Measurements from ENCODE around the gene CDCA8. TPM values are rescaled to one million over a fixed set of nuclear protein-coding genes. Genes with fewer than 3 reads are reported as not detected.

The CDCA8 gene
- total and polyA plus RNA-seq, 2 of the 4 experiments (the other 2 are of a cell fraction): 5.9 to 25.7 TPM

DNA sequence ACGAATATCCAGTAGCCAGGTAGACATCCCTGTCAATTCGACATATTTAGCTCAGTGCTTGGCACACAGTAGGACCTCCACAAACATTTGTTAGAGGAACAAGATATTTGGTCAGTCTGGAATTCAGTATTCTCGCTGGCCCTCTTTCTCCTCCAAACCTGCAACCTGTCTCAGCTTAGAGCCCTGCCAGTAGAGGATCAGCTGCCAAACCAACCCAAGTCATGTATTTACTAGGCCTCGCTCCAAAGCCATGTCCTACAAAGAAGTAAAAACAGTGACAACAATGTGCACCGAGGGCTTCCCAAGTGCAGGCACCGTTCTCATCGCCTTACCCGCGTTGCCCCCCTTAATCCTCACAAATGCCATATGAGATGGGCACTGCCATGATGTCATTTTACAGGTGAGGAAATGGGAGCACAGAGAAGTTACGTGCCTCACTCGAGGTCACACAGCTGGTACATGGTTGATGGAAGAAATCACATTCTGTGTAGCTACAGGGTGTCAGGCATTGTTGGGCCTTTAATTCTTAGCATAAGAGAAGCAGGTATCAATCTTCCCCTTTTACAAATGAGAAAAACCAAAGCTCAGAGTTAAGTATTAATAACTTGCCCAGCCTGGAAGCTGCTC lies 26.0 kb upstream of the CDCA8 start:
- Histone ChIP-seq H3K9me3 (ENCODE audit: control insufficient read depth, insufficient read depth, low read length) (no peaks in the 10 kb centered on the region), H4K5ac (ENCODE audit: low read depth, low read length) (no peak overlapping the region), H3K4me1 (ENCODE audit: control insufficient read depth, insufficient read depth, low read length) (no peaks in the 10 kb centered on the region), H4K8ac (ENCODE audit: low read depth in 2 of 2, low read length in 2 of 2) (no peak overlapping the region), H2BK5ac (ENCODE audit: low read depth, low read length, poor library complexity, severe bottlenecking) (no peak overlapping the region), H3K56ac (ENCODE audit: extremely low read depth, insufficient read depth, low read length) (no peak overlapping the region), H3K18ac (ENCODE audit: low read depth, low read length) (no peak overlapping the region), H3K36me3 (ENCODE audit: control insufficient read depth, insufficient read depth, low read length) (no peaks in the 10 kb centered on the region), H2BK15ac (ENCODE audit: low read depth, low read length) (no peak overlapping the region), H3K4me3 (ENCODE audit: insufficient read depth, low read depth, low read length) (no peak overlapping the region), H3K4me2 (ENCODE audit: low read depth, low read length) (no peak overlapping the region), H4K20me1 (ENCODE audit: insufficient read depth, low read length) (no peaks in the 10 kb centered on the region), H3K79me1 (ENCODE audit: low read depth in 1 of 2, low read length in 2 of 2) (no peaks in the 10 kb centered on the region), H3K14ac (replicated peaks; ENCODE audit: low read depth, low read length) (no peak overlapping the region), H3K9ac (ENCODE audit: low read depth, low read length) (no peak overlapping the region), H3K23ac (ENCODE audit: low read depth, low read length) (no peak overlapping the region), H4K91ac (ENCODE audit: insufficient read depth, low read depth, low read length) (no peak overlapping the region), H2BK20ac (ENCODE audit: low read depth, low read length) (no peak overlapping the region), H3K9me1 (ENCODE audit: insufficient read depth, low read length) (no peaks in the 10 kb centered on the region), H3K4ac (ENCODE audit: low read depth, low read length) (no peak overlapping the region), H3K27me3 (ENCODE audit: control insufficient read depth, insufficient read depth, low read length) (peaks cover 53% of the 10 kb centered on the region), H3K27ac (ENCODE audit: insufficient read depth, low read length) (no peak overlapping the region), H2AK9ac (replicated peaks; ENCODE audit: low read depth, low read length, poor library complexity) (no peak overlapping the region), H2BK120ac (ENCODE audit: low read depth, low read length) (no peak overlapping the region), H2AK5ac (ENCODE audit: low read depth, low read length) (no peak overlapping the region), H2AFZ (replicated peaks; ENCODE audit: low read length, poor library complexity) (no peak overlapping the region)
- WGBS, 2 experiments (ENCODE audit: extremely low coverage in 2 of 2, insufficient read length in 1 of 2): 100% methylated on average over 1 of the region's 11 CpGs; no CpG with 5 or more reads in 1 of the 2 experiments
- no peak for ATAC-seq (ENCODE audit: low read depth)
- ChIA-PET CTCF (interaction anchor here (0.9 kb wide), 1 partner anchor 63 kb away, joined by 3 read pairs; no protein-coding TSS in a partner anchor), POLR2A (ENCODE audit: unreplicated experiment) (no interaction called here)
- dilution Hi-C loops (cut with HindIII; ENCODE audit: low sequenced_read_pairs, unreplicated experiment): no loop called here
- TF ChIP-seq, protein P1, sequence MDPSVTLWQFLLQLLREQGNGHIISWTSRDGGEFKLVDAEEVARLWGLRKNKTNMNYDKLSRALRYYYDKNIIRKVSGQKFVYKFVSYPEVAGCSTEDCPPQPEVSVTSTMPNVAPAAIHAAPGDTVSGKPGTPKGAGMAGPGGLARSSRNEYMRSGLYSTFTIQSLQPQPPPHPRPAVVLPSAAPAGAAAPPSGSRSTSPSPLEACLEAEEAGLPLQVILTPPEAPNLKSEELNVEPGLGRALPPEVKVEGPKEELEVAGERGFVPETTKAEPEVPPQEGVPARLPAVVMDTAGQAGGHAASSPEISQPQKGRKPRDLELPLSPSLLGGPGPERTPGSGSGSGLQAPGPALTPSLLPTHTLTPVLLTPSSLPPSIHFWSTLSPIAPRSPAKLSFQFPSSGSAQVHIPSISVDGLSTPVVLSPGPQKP (IDR thresholded peaks at IDR 0.05; ENCODE audit: borderline replicate concordance, low read depth, low read length): no peak
- TF ChIP-seq BHLHE40 (IDR thresholded peaks at IDR 0.05; ENCODE audit: low read depth, low read length) (no peak), RCOR1 (IDR thresholded peaks at IDR 0.05; ENCODE audit: insufficient replicate concordance, low read length) (no peak), RFX5 (IDR thresholded peaks at IDR 0.05; ENCODE audit: low read depth, low read length) (no peak)
- in situ Hi-C loops (cut with MboI; ENCODE audit: low sequenced_read_pairs): no loop called here
- intact Hi-C loops (cut with micrococcal nuclease): no loop called here
- DNase-seq: no peak
- BruUV-seq (replicated peaks): no TSS peak

Measured in IMR-90 (cell line).